Hepatocyte (in vitro differentiated cells): ENCODE measurements around the gene SLC35F5. TPM values are rescaled to one million over a fixed set of nuclear protein-coding genes. Genes with fewer than 3 reads are reported as not detected.
"Not testable (repeated sequence)": the region's sequence is repeated elsewhere in the genome, so short reads cannot be mapped to it uniquely, and the experiment has no call there.

Source experiments
- DNase-seq: peaks from one replicate; pipeline ENCODE4 v3.0.0-alpha.2; 2016; ENCODE audit warnings: low spot score
- H2AFZ ChIP-seq: fragments of 200-600 bp; sonication (generic); 2 replicates; pipeline ENCODE4 v1.6.0; 2016; ENCODE audit warnings: antibody characterized with exemption, mild to moderate bottlenecking
- H3K27ac ChIP-seq: fragments of 200-600 bp; sonication (generic); 2 replicates; pipeline ENCODE4 v1.5.1; 2016; ENCODE audit warnings: mild to moderate bottlenecking
- H3K27me3 ChIP-seq: fragments of 200-600 bp; sonication (generic); 2 replicates; pipeline ENCODE4 v1.6.1; 2016
- H3K36me3 ChIP-seq: fragments of 200-600 bp; sonication (generic); replicated peaks from 2 replicates; pipeline ENCODE4 v1.5.1; 2016; ENCODE audit warnings: low read depth; ENCODE audit not compliant: insufficient read depth
- H3K4me1 ChIP-seq: fragments of 200-600 bp; sonication (generic); 2 replicates; pipeline ENCODE4 v1.5.1; 2016; ENCODE audit warnings: mild to moderate bottlenecking, moderate library complexity; ENCODE audit not compliant: insufficient read depth
- H3K4me2 ChIP-seq: fragments of 200-600 bp; sonication (generic); 2 replicates; pipeline ENCODE4 v1.6.0; 2016
- H3K4me3 ChIP-seq: fragments of 200-600 bp; sonication (generic); 2 replicates; pipeline ENCODE4 v1.5.1; 2016; ENCODE audit warnings: mild to moderate bottlenecking
- H3K79me2 ChIP-seq: fragments of 200-600 bp; sonication (generic); 2 replicates; pipeline ENCODE4 v1.6.0; 2017; ENCODE audit warnings: mild to moderate bottlenecking
- H3K9me2 ChIP-seq: fragments of 200-600 bp; sonication (generic); replicated peaks from 2 replicates; pipeline ENCODE4 v1.6.0; 2017; ENCODE audit warnings: mild to moderate bottlenecking; ENCODE audit not compliant: insufficient read depth
- H3K9me3 ChIP-seq: fragments of 200-600 bp; sonication (generic); 2 replicates; pipeline ENCODE4 v1.5.1; 2016; ENCODE audit warnings: low read depth, mild to moderate bottlenecking
- H4K20me1 ChIP-seq: fragments of 200-600 bp; sonication (generic); 2 replicates; pipeline ENCODE4 v1.6.0; 2016; ENCODE audit warnings: mild to moderate bottlenecking; ENCODE audit not compliant: insufficient read depth, poor library complexity, severe bottlenecking
- CTCF ChIP-seq: fragments of 200-600 bp; sonication (generic); IDR thresholded peaks from 2 replicates; pipeline ENCODE4 v1.5.1; 2016; ENCODE audit warnings: antibody characterized with exemption, mild to moderate bottlenecking; ENCODE audit not compliant: poor library complexity
- EZH2 ChIP-seq: fragments of 200-600 bp; sonication (generic); IDR thresholded peaks from 2 replicates; pipeline ENCODE4 v1.6.1; 2016; ENCODE audit warnings: antibody characterized with exemption, mild to moderate bottlenecking, borderline replicate concordance
- EZH2phosphoT487 ChIP-seq: fragments of 200-600 bp; sonication (generic); IDR thresholded peaks from one replicate; pipeline ENCODE4 v1.6.1; 2018; ENCODE audit warnings: antibody characterized with exemption, mild to moderate bottlenecking, low read depth, moderate library complexity; ENCODE audit not compliant: unreplicated experiment, severe bottlenecking
- WGBS: methylation state at CpG from one replicate; pipeline ENCODE4 v1.1.6; 2016; ENCODE audit warnings: low lambda C conversion rate; ENCODE audit errors: missing lambda C conversion rate; 5-methylcytosine and 5-hydroxymethylcytosine counted together
- polyA plus RNA-seq: library from polyadenylated mRNA; unstranded; fragments of >200 nt; fragmentation: Nextera tagmentation; extraction: Ambion mirVana; gene quantifications from 2 replicates; pipeline ENCODE4 v1.2.1, GENCODE V29; 2016
- total RNA-seq: library from RNA; depleted of rRNA; stranded (reverse); fragments of >200 nt; gene quantifications from 2 replicates; pipeline ENCODE4 v1.2.3, GENCODE V29; 2014

The SLC35F5 gene
- total and polyA plus RNA-seq, 2 experiments from 2014 or later = 69.4 to 132 TPM

DNA sequence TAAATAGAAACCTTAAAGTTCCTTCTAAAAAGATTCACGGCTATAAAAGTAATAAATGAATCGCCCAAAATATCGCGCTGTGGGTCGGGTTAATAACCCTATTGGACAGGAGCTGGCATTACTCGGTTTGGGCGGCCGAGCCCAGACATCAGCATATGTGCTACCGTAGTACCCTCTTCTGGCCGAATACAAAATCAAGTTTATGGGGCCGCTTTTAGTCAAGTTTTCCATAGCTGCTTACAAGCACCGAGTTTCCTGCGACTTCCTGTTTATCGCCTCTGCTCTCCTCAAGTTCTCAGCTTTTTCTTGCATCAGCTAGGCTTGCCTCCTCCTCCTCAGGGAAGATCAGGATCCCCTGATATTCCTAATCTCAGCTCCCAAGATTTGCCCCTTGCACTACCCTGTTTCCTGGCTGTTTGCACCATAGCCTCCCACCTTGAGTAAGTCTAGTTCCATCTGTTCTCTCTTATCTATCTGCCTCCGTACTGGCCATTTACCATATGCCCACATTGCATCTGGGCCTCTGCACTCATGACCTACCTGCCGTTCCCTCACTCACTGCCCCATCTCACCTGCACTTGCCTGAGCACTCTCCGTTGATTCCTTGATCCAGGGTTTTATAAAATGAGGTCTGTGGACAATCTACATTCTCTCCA is 56.1 kb downstream of the SLC35F5 start:
- Histone ChIP-seq H3K36me3 (no peaks in the 10 kb centered on the region), H3K4me3 (no peak overlapping the region), H3K9me2 (no peaks in the 10 kb centered on the region), H4K20me1 (no peaks in the 10 kb centered on the region), H3K27ac (no peak overlapping the region), H2AFZ (no peak overlapping the region), H3K4me1 (no peaks in the 10 kb centered on the region), H3K79me2 (no peaks in the 10 kb centered on the region), H3K4me2 (no peak overlapping the region), H3K9me3 (no peaks in the 10 kb centered on the region), H3K27me3 (no peaks in the 10 kb centered on the region)
- DNase-seq = no peak
- TF ChIP-seq EZH2 (no peak), CTCF (no peak)
- 84% methylated on average over 17 of the region's 17 CpGs for WGBS

DNA sequence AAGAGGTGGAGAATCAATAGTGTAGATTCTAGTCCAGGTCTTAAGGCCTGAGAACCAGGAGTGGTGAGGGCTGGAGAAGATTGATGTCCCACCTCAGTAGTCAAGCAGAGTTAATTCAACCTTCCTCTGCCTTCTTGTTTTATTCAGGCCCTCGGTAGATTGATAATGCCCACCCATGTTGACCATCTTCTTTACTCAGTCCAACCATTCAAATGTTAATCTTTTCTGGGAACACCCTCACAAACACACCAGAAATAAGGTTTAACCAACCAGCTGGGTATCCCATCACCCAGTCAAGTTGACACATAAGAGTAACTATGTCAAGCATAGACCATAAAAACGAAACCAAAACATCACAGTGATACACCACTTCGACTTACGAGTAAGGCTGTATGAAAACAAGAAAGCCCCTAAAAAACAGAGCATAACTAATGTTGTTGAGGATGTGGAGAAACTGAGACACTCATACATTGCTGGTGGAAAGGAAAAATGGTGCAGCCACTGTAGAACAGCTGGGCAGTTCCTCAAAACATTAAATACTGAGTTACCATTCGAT is 57.5 kb downstream of the SLC35F5 start:
- H3K27ac ChIP-seq = no peak overlapping the region
- WGBS = 94% methylated on average over 5 of the region's 5 CpGs
- no peak for DNase-seq
- no peak overlapping the region for H3K4me2 ChIP-seq
- no peaks in the 10 kb centered on the region for H3K27me3 ChIP-seq
- H4K20me1 ChIP-seq = no peaks in the 10 kb centered on the region
- no peaks in the 10 kb centered on the region for H3K36me3 ChIP-seq
- H3K9me2 ChIP-seq = no peaks in the 10 kb centered on the region
- TF ChIP-seq EZH2 = no peak
- no peak for TF ChIP-seq EZH2phosphoT487
- TF ChIP-seq CTCF = no peak
- H3K4me3 ChIP-seq = no peak overlapping the region
- H3K79me2 ChIP-seq = no peaks in the 10 kb centered on the region
- H2AFZ ChIP-seq = no peak overlapping the region
- H3K4me1 ChIP-seq = no peaks in the 10 kb centered on the region
- H3K9me3 ChIP-seq = no peaks in the 10 kb centered on the region

- H3K4me2 ChIP-seq, H3K9me3 ChIP-seq, H4K20me1 ChIP-seq, H3K27ac ChIP-seq, H3K79me2 ChIP-seq, DNase-seq, H3K27me3 ChIP-seq, H3K36me3 ChIP-seq, H2AFZ ChIP-seq, H3K4me1 ChIP-seq, H3K4me3 ChIP-seq, H3K9me2 ChIP-seq: not testable (repeated sequence)
- WGBS = 100% methylated on average over 2 of the region's 2 CpGs
Measured at GRCh38 chr2:113698251-113698650, 58.2 kb downstream of the SLC35F5 start.

DNA sequence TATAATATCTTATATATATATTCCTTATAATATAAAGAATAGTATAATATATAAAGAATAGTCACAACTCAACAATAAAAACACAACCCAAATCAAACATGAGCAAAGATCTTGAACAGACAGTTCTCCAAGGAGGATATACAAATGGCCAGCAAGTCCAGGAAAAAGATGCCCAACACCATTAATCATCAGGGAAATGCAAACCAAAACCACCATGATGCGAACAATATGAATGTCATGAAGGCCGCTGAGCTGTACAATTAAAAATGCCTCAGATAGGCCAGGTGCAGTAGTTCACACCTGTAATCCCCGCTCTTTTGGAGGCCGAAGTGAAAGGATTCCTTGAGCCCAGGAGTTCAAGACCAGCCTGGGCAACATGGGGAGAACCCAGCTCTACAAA is 58.9 kb downstream of the SLC35F5 start:
- Histone ChIP-seq H3K4me3 (no peak overlapping the region), H3K36me3 (no peaks in the 10 kb centered on the region), H4K20me1 (no peaks in the 10 kb centered on the region), H3K4me1 (no peaks in the 10 kb centered on the region), H2AFZ (no peak overlapping the region), H3K9me3 (no peaks in the 10 kb centered on the region), H3K79me2 (no peaks in the 10 kb centered on the region), H3K4me2 (no peak overlapping the region), H3K27me3 (no peaks in the 10 kb centered on the region), H3K9me2 (no peaks in the 10 kb centered on the region), H3K27ac (no peak overlapping the region)
- TF ChIP-seq EZH2 (no peak), EZH2phosphoT487 (no peak), CTCF (no peak)
- DNase-seq = no peak
- 96% methylated on average over 4 of the region's 4 CpGs for WGBS
